Measurements from ENCODE around the gene LRRC7. TPM values are rescaled to one million over a fixed set of nuclear protein-coding genes. Genes with fewer than 3 reads are reported as not detected.

LRRC7 gene
- polyA plus RNA-seq, 1 experiment: 0.22 TPM

- ChIA-PET CTCF (no interaction called here), POLR2A (no interaction called here)
- Histone ChIP-seq H3K4me3 (ENCODE audit: low read depth, low read length) (no peak overlapping the region), H3K36me3 (ENCODE audit: control insufficient read depth, insufficient read depth, low read length) (no peaks in the 10 kb centered on the region), H3K27me3 (ENCODE audit: control insufficient read depth, insufficient read depth, low read length) (no peaks in the 10 kb centered on the region)
- DNase-seq (ENCODE audit: low read depth): no peak
- TF ChIP-seq CTCF (IDR thresholded peaks at IDR 0.05; ENCODE audit: insufficient read depth, low read depth, low read length): no peak
Observed at GRCh38 chr1:69824932-69825331, 257.2 kb downstream of the LRRC7 start.

- H3K36me3 ChIP-seq (ENCODE audit: control insufficient read depth, insufficient read depth, low read length): no peaks in the 10 kb centered on the region
- no peak overlapping the region for H3K4me3 ChIP-seq (ENCODE audit: low read depth, low read length)
- no peak for TF ChIP-seq CTCF (IDR thresholded peaks at IDR 0.05; ENCODE audit: insufficient read depth, low read depth, low read length)
- POLR2A ChIA-PET: no interaction called here
- no peaks in the 10 kb centered on the region for H3K27me3 ChIP-seq (ENCODE audit: control insufficient read depth, insufficient read depth, low read length)
- CTCF ChIA-PET: no interaction called here
- DNase-seq (ENCODE audit: low read depth): no peak
Observed at GRCh38 chr1:69827732-69828131, 260.0 kb downstream of the LRRC7 start.

GRCh38 chr1:69833536-69833935, 265.8 kb downstream of the LRRC7 start:
- no peak for DNase-seq (ENCODE audit: low read depth)
- H3K36me3 ChIP-seq (ENCODE audit: control insufficient read depth, insufficient read depth, low read length): no peaks in the 10 kb centered on the region
- TF ChIP-seq CTCF (IDR thresholded peaks at IDR 0.05; ENCODE audit: insufficient read depth, low read depth, low read length): no peak
- CTCF ChIA-PET: no interaction called here
- POLR2A ChIA-PET: no interaction called here
- no peaks in the 10 kb centered on the region for H3K27me3 ChIP-seq (ENCODE audit: control insufficient read depth, insufficient read depth, low read length)
- H3K4me3 ChIP-seq (ENCODE audit: low read depth, low read length): no peak overlapping the region

- CTCF ChIA-PET: no interaction called here
- no peak for DNase-seq (ENCODE audit: low read depth)
- no peaks in the 10 kb centered on the region for H3K36me3 ChIP-seq (ENCODE audit: control insufficient read depth, insufficient read depth, low read length)
- no peak overlapping the region for H3K4me3 ChIP-seq (ENCODE audit: low read depth, low read length)
- no peaks in the 10 kb centered on the region for H3K27me3 ChIP-seq (ENCODE audit: control insufficient read depth, insufficient read depth, low read length)
- no peak for TF ChIP-seq CTCF (IDR thresholded peaks at IDR 0.05; ENCODE audit: insufficient read depth, low read depth, low read length)
- POLR2A ChIA-PET: no interaction called here
Observed at GRCh38 chr1:69834336-69834735, 266.6 kb downstream of the LRRC7 start.

GRCh38 chr1:69835955-69836354, 268.2 kb downstream of the LRRC7 start:
- ChIA-PET CTCF (no interaction called here), POLR2A (no interaction called here)
- DNase-seq (ENCODE audit: low read depth): no peak

More at GRCh38 chr1:69835955-69836354, 268.2 kb downstream of the LRRC7 start:
- Histone ChIP-seq H3K27me3 (ENCODE audit: control insufficient read depth, insufficient read depth, low read length) (no peaks in the 10 kb centered on the region), H3K36me3 (ENCODE audit: control insufficient read depth, insufficient read depth, low read length) (no peaks in the 10 kb centered on the region), H3K4me3 (ENCODE audit: low read depth, low read length) (no peak overlapping the region)
- TF ChIP-seq CTCF (IDR thresholded peaks at IDR 0.05; ENCODE audit: insufficient read depth, low read depth, low read length): no peak
